ENCODE data around the gene PRMT7.

Gene PRMT7, protein sequence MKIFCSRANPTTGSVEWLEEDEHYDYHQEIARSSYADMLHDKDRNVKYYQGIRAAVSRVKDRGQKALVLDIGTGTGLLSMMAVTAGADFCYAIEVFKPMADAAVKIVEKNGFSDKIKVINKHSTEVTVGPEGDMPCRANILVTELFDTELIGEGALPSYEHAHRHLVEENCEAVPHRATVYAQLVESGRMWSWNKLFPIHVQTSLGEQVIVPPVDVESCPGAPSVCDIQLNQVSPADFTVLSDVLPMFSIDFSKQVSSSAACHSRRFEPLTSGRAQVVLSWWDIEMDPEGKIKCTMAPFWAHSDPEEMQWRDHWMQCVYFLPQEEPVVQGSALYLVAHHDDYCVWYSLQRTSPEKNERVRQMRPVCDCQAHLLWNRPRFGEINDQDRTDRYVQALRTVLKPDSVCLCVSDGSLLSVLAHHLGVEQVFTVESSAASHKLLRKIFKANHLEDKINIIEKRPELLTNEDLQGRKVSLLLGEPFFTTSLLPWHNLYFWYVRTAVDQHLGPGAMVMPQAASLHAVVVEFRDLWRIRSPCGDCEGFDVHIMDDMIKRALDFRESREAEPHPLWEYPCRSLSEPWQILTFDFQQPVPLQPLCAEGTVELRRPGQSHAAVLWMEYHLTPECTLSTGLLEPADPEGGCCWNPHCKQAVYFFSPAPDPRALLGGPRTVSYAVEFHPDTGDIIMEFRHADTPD

DNA sequence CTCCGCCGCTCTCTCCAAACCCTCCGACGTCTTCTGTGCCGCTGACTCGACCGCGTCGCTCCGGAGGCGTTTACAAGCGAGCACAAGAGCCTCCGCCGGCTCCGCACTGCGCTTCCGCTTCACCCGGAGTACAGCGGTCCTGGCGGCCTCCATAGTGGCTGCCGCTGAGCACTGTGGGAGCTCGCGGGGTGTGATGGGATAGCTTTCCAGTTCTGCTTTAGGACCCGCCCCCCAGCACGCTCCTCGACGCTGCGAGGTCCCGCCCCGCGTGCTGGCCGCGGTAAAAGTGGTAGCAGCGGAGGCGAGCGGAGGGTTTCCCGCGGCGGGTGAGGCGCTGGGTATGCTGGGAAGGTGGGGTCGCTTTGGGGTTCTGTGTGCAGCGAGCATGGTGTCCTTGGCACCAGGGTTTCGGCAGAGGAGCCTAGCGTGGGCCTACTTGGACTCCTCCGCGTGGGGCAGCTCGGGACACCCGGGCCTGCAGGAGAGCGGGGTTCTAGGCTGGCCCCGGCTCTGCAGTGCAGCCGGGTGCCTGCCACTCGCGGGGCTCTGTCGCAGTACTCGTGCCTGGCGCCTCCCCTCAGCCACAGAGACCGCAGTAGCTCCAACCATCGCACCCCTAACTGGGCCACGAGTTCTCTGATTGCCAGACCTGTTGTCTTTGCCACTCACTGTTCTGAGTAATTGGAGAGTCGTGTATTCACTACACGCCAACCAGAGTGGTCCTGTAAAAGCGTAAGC lies at the start of gene PRMT7, which contains the start of gene SLC7A6OS:
Gene PRMT7, plus strand, starts transcription at position 246 of the 738 bp plus-strand sequence. CDS start 4,961 bp downstream, outside the sequence.
Gene SLC7A6OS, minus strand, starts transcription at position 173 of the 738 bp plus-strand sequence. Its CDS starts 20 bp downstream, at position 153.
- Histone ChIP-seq H3K4me1 (ENCODE audit: insufficient read depth, low read length) (peaks cover 22% of the 10 kb centered on the region), H3K9me3 (ENCODE audit: low read length) (no peaks in the 10 kb centered on the region), H3K36me3 (ENCODE audit: insufficient read depth, low read length) (peaks cover 32% of the 10 kb centered on the region), H3K27me3 (ENCODE audit: insufficient read depth, low read length) (no peaks in the 10 kb centered on the region), H3K4me3 (ENCODE audit: low read length) (peak within 1 kb of the TSS; percentile 86), H2AFZ (ENCODE audit: low read depth, low read length) (peak within 1 kb of the TSS; percentile 72)

DNA sequence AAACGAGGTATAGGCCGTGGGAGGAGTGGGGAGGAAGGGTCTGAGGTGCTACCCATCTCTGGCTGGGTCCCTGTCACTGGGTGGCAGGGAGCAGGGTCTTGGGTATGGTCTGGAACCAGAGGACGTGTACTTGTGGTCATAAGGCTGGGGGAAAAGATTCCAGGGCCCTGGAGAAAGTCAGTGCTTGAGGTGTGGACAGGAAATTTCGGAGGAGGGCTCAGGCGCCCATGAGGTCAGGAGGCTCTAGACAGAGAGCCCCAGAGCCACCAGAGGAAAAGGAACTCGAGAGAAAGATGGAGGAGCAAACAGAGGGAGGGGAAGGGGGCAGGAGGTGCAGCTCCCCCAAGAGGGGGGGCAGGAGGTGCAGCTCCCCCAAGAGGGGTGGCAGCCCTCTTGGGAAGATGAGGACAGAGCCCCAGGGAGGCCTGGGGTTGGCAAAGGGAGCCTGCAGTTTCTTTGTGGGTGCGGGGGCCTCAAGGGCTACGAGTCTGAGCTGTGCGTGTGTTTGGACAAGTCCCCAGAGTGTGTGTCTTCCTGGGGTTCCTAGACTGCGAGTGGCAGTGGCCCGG lies 47.2 kb upstream of the PRMT7 start:
- Histone ChIP-seq H3K9me3 (ENCODE audit: low read length) (no peaks in the 10 kb centered on the region), H3K4me3 (ENCODE audit: low read length) (peak overlapping the region; percentile 63), H2AFZ (ENCODE audit: low read depth, low read length) (peak overlapping the region; percentile 70), H3K4me1 (ENCODE audit: insufficient read depth, low read length) (peaks cover 7% of the 10 kb centered on the region), H3K36me3 (ENCODE audit: insufficient read depth, low read length) (peaks cover 11% of the 10 kb centered on the region), H3K27me3 (ENCODE audit: insufficient read depth, low read length) (no peaks in the 10 kb centered on the region)

DNA sequence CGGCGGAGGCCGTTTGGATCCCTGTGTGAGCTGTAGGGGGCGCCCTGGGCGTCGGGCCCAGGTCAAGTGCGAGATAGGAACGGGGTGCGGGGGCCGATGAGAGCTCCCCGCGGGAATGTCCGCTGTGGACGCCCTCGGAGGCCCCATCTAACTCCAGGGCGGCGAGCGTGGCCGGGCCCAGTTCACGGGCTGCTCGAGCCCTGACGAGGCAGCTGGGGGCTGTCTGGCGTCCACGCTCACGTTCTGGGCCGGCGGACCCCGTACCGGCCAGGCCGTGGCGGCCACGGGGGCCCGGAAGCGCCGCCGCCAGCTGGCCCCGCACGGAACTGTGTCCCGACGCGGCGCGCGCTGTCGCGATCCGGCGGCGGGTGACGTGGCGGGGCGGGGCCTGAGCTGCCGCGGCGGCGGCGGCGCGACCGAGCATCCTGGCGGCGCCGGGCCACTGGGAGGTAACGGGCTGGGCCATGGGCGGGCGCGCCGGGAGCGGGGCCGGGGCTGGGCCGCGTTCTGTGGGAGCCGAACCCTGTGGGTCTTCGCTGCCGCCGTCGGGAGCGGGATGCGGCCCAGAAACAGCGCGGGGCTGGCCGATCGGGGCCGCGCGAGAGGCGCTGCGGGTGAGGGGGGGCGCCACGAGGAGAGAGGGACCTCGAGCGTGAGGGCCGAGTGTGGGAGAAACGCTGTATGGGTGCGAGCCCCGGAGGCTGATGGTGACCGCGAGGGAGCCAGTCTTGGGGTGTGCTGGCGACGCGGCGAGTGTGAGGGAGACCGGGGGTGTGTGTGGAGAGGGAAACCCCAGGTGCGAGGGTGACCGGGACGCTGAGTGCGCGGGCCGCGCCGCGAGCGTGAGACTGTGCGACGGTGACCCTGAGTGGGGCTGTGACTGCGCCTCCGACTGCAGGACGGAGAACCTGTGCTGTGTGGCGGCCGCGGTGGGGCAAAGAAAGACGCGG lies 46.4 kb upstream of the PRMT7 start, which contains the start of gene SLC7A6:
Gene SLC7A6, plus strand, starts transcription at position 399 of the 950 bp plus-strand sequence. CDS start 10,201 bp downstream, outside the sequence.
- peaks cover 7% of the 10 kb centered on the region for H3K4me1 ChIP-seq (ENCODE audit: insufficient read depth, low read length)
- H2AFZ ChIP-seq (ENCODE audit: low read depth, low read length) = peak within 1 kb of the TSS; percentile 70
- H3K4me3 ChIP-seq (ENCODE audit: low read length) = peak within 1 kb of the TSS; percentile 63
- H3K27me3 ChIP-seq (ENCODE audit: insufficient read depth, low read length) = no peaks in the 10 kb centered on the region
- peaks cover 7% of the 10 kb centered on the region for H3K36me3 ChIP-seq (ENCODE audit: insufficient read depth, low read length)
- no peaks in the 10 kb centered on the region for H3K9me3 ChIP-seq (ENCODE audit: low read length)

DNA sequence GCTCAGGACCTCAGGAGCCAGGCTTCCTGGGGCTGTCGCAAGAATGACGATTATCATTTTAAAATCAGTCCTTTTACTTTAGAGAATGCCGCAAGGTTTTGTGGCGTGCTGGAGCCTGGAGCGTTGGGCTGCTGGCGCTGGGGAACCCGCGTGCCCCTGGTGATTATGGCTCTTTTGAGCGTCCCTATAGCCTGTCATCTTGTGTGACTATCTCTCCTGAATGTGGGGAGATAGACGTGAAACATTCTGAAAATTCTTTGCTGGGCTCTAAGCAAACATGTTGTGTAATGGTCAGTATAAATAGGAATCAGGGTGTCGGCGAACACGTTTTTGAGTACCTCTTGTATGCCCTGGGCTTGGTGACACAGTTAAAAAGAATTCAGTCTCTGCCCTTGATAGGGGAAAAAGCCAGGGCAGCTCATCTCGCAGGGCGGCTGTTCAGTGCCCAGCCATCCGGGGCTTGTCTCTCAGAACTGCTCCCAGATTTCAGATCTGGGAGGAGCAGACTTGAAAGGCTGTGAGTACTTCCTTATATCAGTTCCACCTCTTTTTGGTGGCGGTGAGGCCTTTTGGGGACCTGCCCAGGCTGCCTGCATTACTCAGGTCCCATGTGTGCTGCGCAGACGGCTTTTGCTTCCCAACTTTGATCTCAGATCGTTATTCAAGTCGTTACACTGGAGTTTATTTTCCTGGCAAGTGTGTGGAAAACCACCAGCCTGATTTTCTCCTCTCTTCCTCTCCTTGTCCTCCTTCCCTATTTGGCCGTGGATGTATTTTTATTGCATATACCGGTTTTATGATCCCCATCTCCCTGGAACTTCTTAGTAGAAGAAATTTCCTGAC lies 45.5 kb upstream of the PRMT7 start:
- no peaks in the 10 kb centered on the region for H3K36me3 ChIP-seq (ENCODE audit: insufficient read depth, low read length)
- peak overlapping the region; percentile 70 for H2AFZ ChIP-seq (ENCODE audit: low read depth, low read length)
- H3K4me1 ChIP-seq (ENCODE audit: insufficient read depth, low read length) = peaks cover 7% of the 10 kb centered on the region
- H3K4me3 ChIP-seq (ENCODE audit: low read length) = peak overlapping the region; percentile 63
- H3K9me3 ChIP-seq (ENCODE audit: low read length) = no peaks in the 10 kb centered on the region
- no peaks in the 10 kb centered on the region for H3K27me3 ChIP-seq (ENCODE audit: insufficient read depth, low read length)

DNA sequence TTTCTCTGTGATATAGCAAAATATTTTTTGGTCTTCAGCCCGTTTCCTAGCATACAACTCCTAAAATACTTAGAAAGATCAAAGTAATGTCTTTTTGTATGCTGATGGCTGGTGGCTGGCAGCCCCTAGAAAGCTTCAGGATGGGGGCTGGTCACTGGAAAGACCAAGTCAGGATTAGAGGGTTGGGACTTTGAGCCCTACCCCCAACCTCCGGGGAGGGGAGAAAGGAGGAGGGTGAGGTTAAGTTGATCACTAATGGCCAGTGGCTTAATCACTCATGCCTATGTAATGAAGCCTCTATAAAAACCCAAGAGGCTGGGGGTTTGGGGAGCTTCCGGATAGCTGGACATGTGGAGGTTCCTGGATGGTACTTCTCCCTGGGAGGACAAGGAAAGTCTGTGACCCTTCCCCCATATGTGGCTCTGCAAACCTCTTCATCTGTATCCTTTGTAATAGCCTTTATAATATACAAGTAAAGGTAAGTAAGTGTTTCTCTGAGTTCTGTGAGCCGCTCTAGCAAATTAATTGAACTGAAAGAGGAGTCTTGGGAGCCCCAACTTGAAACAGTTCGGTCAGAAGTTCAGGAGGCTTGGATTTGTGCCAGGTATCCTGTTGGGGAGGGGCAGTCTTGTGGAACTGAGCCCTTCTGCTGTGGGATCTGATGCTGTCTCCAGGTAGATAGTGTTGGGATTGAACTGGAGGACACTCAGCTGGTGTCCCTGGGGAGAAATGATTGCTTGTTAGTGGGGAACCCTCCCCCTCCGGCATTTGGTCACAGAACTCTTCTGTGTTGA lies 43.0 kb upstream of the PRMT7 start:
- H3K4me1 ChIP-seq (ENCODE audit: insufficient read depth, low read length) = peaks cover 7% of the 10 kb centered on the region
- no peak overlapping the region for H2AFZ ChIP-seq (ENCODE audit: low read depth, low read length)
- H3K27me3 ChIP-seq (ENCODE audit: insufficient read depth, low read length) = no peaks in the 10 kb centered on the region
- no peaks in the 10 kb centered on the region for H3K9me3 ChIP-seq (ENCODE audit: low read length)
- H3K4me3 ChIP-seq (ENCODE audit: low read length) = no peak overlapping the region
- H3K36me3 ChIP-seq (ENCODE audit: insufficient read depth, low read length) = no peaks in the 10 kb centered on the region

DNA sequence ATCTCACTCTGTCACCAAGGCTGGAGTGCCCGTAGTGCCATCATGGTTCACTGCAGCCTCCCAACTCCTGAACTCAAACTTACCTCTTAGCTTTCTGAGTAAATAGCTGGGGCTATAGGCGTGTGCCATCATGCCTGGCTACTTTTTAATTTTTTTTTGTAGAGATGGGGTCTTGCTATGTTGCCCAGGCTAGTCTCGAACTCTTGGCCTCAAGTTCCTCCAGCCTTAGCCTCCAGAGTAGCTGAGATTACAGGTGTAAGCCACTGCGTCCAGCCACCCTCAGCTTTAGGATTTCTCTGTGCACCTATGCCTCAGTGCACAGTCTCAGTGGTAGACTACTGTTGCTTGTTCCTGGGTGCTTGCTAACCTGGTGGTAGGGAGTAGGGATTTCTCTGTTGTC lies 41.0 kb upstream of the PRMT7 start:
- peaks cover 7% of the 10 kb centered on the region for H3K4me1 ChIP-seq (ENCODE audit: insufficient read depth, low read length)
- peaks cover 6% of the 10 kb centered on the region for H3K36me3 ChIP-seq (ENCODE audit: insufficient read depth, low read length)
- H3K4me3 ChIP-seq (ENCODE audit: low read length) = no peak overlapping the region
- H3K9me3 ChIP-seq (ENCODE audit: low read length) = no peaks in the 10 kb centered on the region
- H2AFZ ChIP-seq (ENCODE audit: low read depth, low read length) = no peak overlapping the region
- H3K27me3 ChIP-seq (ENCODE audit: insufficient read depth, low read length) = no peaks in the 10 kb centered on the region

DNA sequence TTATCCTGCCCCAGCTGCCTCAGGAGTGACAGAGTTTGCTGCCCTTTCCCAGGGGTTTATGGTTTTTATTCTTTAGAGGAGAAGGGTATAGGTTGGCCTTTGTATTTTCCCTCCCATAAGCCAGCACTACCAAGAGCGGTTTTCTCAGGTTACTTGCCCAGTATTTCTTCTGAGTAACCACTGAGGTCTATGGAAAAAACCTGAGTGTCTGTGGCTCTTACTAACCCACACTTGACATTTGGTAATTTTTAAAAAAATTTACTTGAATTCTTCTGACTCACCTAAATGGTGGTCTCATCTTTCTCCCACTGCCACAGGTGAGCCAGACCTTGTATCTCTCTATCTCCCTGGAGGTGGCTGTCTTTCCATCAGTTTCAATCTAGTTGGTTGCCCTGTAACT lies 40.5 kb upstream of the PRMT7 start:
- Histone ChIP-seq H3K9me3 (ENCODE audit: low read length) (no peaks in the 10 kb centered on the region), H3K4me3 (ENCODE audit: low read length) (no peak overlapping the region), H3K27me3 (ENCODE audit: insufficient read depth, low read length) (no peaks in the 10 kb centered on the region), H3K4me1 (ENCODE audit: insufficient read depth, low read length) (peaks cover 5% of the 10 kb centered on the region), H2AFZ (ENCODE audit: low read depth, low read length) (no peak overlapping the region), H3K36me3 (ENCODE audit: insufficient read depth, low read length) (peaks cover 6% of the 10 kb centered on the region)

DNA sequence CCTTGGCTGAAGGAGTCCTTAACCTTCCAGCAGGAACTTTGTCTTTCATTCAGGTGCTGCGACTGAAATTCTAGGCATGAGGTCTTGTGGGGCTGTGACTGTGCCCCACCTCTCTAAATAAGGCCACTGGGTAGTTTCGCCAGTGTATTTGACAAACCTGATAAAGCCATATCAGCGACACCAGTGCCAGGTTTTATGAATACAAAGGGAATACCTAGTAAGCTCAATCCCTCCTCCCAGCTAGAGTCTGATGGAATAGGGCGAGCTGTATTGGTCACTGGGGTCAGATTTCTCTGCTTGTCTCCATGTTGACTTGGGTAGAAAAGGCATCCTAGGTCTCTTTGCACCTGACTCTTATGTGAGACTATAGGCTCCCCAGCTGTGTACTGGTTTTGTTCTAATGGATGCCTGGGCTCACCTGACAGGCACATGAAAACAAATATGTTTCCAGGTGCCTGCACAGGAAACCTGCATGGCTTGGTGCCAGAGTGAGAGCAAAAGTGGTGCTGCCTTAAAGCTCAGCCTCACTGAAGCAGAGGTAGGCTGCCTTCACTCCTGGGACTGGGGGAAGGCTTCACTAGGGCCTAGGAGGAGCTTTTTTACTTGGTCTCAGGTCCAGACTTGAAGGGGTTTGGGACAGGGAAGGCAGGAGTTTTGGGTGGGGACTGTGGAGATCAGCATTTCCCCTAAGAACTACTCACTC lies 38.2 kb upstream of the PRMT7 start:
- no peak overlapping the region for H3K4me3 ChIP-seq (ENCODE audit: low read length)
- no peak overlapping the region for H2AFZ ChIP-seq (ENCODE audit: low read depth, low read length)
- no peaks in the 10 kb centered on the region for H3K9me3 ChIP-seq (ENCODE audit: low read length)
- H3K27me3 ChIP-seq (ENCODE audit: insufficient read depth, low read length) = no peaks in the 10 kb centered on the region
- H3K4me1 ChIP-seq (ENCODE audit: insufficient read depth, low read length) = peaks cover 10% of the 10 kb centered on the region
- H3K36me3 ChIP-seq (ENCODE audit: insufficient read depth, low read length) = peaks cover 6% of the 10 kb centered on the region

DNA sequence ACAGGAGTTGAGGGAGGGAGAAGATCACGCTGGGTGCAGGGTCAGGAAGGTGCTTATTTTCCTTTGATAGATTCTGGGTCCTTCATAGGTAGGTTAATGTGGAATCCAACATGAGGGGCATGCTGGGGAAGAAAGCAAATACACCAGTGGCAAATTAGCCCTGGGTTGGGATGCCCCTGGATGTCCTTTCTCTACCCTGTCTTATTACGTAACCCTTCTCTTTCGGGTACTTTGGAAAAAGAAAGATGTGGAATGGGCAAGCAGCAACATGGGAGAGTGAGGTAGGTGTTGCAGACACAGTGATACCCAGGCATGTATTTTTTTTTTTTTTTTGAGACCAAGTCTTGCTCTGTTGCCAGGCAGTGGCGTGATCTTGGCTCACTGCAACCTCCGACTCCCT lies 37.4 kb upstream of the PRMT7 start:
- Histone ChIP-seq H3K4me3 (ENCODE audit: low read length) (no peak overlapping the region), H3K27me3 (ENCODE audit: insufficient read depth, low read length) (no peaks in the 10 kb centered on the region), H3K36me3 (ENCODE audit: insufficient read depth, low read length) (peaks cover 6% of the 10 kb centered on the region), H3K4me1 (ENCODE audit: insufficient read depth, low read length) (peaks cover 10% of the 10 kb centered on the region), H3K9me3 (ENCODE audit: low read length) (no peaks in the 10 kb centered on the region), H2AFZ (ENCODE audit: low read depth, low read length) (no peak overlapping the region)

DNA sequence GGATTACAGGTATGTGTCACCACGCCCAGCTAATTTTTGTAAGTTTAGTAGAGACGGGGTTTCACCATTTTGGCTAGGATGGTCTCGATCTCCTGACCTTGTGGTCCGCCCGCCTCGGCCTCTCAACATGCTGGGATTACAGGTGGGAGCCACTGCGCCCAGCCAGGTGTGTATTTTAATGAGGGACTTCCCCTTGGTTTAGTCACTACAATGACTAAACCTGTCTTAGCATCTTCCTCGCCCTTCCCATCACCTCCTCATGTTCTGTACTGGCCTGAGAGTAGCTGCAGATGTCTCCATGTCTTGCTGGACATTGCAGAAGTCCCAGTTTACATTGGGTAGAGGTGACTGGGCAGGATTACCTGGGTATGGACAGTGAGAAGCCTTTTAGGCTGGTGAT lies 36.9 kb upstream of the PRMT7 start:
- Histone ChIP-seq H3K36me3 (ENCODE audit: insufficient read depth, low read length) (peaks cover 6% of the 10 kb centered on the region), H3K4me1 (ENCODE audit: insufficient read depth, low read length) (peaks cover 10% of the 10 kb centered on the region), H3K27me3 (ENCODE audit: insufficient read depth, low read length) (no peaks in the 10 kb centered on the region), H3K9me3 (ENCODE audit: low read length) (no peaks in the 10 kb centered on the region), H3K4me3 (ENCODE audit: low read length) (no peak overlapping the region), H2AFZ (ENCODE audit: low read depth, low read length) (no peak overlapping the region)

All from neuron (in vitro differentiated cells).